Measurements from ENCODE around the gene ELOVL6. TPM values are rescaled to one million over a fixed set of nuclear protein-coding genes. Genes with fewer than 3 reads are reported as not detected.
A peak's percentile ranks its signal among the peaks of the same experiment; 100 is the strongest.

ELOVL6 gene
- total and polyA plus RNA-seq, 4 donors: 12.7 to 36.6 (median 24.6) TPM

DNA sequence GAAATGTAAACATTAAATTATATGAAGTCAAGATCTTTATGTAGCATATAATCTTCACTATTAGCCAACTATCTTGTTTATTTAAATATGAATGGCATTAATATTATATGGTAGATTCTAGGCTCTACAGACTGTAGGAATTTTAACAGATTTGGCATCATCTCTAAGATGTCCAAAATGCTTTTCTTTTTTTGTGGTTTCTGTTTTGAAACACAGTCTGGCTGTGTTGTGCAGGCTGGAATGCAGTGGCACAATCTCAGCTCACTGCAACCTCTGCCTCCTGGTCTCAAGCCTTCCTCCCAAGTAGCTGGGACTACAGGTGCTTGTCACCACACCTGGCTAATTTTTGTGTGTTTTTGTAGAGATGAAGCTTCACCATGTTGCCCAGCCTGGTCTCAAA lies 76.2 kb downstream of the ELOVL6 start:
- Histone ChIP-seq H3K9me3 (ENCODE audit: control insufficient read depth, insufficient read depth, low read length) (no peaks in the 10 kb centered on the region), H3K36me3 (ENCODE audit: control insufficient read depth, insufficient read depth, low read length) (no peaks in the 10 kb centered on the region), H3K4me3 (ENCODE audit: low read depth, low read length) (no peak overlapping the region), H3K4me1 (ENCODE audit: control insufficient read depth, insufficient read depth, low read length) (no peaks in the 10 kb centered on the region), H3K27ac (ENCODE audit: low read depth, low read length) (no peak overlapping the region), H3K27me3 (ENCODE audit: control insufficient read depth, insufficient read depth, low read length) (no peaks in the 10 kb centered on the region)
- no peak for DNase-seq (ENCODE audit: low read depth in 4 of 6, low spot score in 6 of 6)

DNA sequence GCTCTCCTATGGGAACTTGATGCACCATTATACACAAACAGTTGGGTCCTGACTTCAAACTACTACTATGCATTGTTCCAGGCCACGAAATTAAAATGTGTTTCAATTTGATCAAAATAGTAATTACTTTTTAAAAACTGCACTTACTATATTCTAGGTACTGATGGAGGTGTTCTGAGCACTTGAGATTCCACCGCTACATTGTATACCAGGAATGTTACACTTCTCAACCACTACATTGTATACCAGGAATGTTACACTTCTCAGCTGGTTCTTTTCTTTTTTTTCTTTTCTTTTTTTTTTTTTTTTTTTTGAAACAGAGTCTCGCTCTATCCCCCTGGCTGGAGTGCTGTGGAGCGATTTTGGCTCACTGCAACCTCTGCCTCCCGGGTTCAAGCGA lies 77.9 kb downstream of the ELOVL6 start:
- no peak overlapping the region for H3K4me3 ChIP-seq (ENCODE audit: low read depth, low read length)
- no peak for DNase-seq (ENCODE audit: low read depth in 4 of 6, low spot score in 6 of 6)
- WGBS (ENCODE audit: insufficient coverage): 94% methylated on average over 4 of the region's 6 CpGs

GRCh38 chr4:110119880-110120279 lies 78.5 kb downstream of the ELOVL6 start:
- no peak for DNase-seq (ENCODE audit: low read depth in 4 of 6, low spot score in 6 of 6)
- Histone ChIP-seq H3K27ac (ENCODE audit: low read depth, low read length) (no peak overlapping the region), H3K4me1 (ENCODE audit: control insufficient read depth, insufficient read depth, low read length) (no peaks in the 10 kb centered on the region), H3K4me3 (ENCODE audit: low read depth, low read length) (no peak overlapping the region), H3K27me3 (ENCODE audit: control insufficient read depth, insufficient read depth, low read length) (no peaks in the 10 kb centered on the region), H3K9me3 (ENCODE audit: control insufficient read depth, insufficient read depth, low read length) (no peaks in the 10 kb centered on the region), H3K36me3 (ENCODE audit: control insufficient read depth, insufficient read depth, low read length) (no peaks in the 10 kb centered on the region)
- 67% methylated on average over 1 of the region's 1 CpG for WGBS (ENCODE audit: insufficient coverage)

More for the DNA sequence above, 77.9 kb downstream of the ELOVL6 start:
- no peaks in the 10 kb centered on the region for H3K9me3 ChIP-seq (ENCODE audit: control insufficient read depth, insufficient read depth, low read length)
- H3K36me3 ChIP-seq (ENCODE audit: control insufficient read depth, insufficient read depth, low read length): no peaks in the 10 kb centered on the region
- no peaks in the 10 kb centered on the region for H3K27me3 ChIP-seq (ENCODE audit: control insufficient read depth, insufficient read depth, low read length)
- H3K27ac ChIP-seq (ENCODE audit: low read depth, low read length): no peak overlapping the region
- H3K4me1 ChIP-seq (ENCODE audit: control insufficient read depth, insufficient read depth, low read length): no peaks in the 10 kb centered on the region

DNA sequence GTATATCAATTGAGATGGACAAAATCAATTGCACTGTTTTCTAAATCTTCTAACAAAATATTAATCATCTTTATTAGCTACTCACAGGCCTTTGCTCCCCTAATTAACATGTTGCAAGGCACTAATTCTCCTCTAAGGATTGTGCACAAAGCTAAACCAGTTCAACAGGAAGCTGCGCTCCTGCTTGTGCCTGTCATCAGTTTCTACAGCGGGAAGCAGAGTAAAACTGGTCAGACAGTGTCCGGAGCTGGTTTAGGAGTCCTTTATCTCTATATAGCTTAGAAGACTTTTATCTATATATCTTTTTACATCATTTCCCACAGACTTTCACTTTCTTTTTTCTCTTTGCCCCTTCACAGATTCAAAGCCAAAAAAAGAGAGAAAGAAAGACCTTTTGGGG lies 79.1 kb downstream of the ELOVL6 start:
- Histone ChIP-seq H3K4me1 (ENCODE audit: control insufficient read depth, insufficient read depth, low read length) (no peaks in the 10 kb centered on the region), H3K9me3 (ENCODE audit: control insufficient read depth, insufficient read depth, low read length) (no peaks in the 10 kb centered on the region), H3K27ac (ENCODE audit: low read depth, low read length) (no peak overlapping the region), H3K36me3 (ENCODE audit: control insufficient read depth, insufficient read depth, low read length) (no peaks in the 10 kb centered on the region), H3K4me3 (ENCODE audit: low read depth, low read length) (no peak overlapping the region), H3K27me3 (ENCODE audit: control insufficient read depth, insufficient read depth, low read length) (no peaks in the 10 kb centered on the region)
- WGBS (ENCODE audit: insufficient coverage): no CpG with 5 or more reads among the region's 3 CpGs
- DNase-seq (ENCODE audit: low read depth in 4 of 6, low spot score in 6 of 6): no peak

- no peak for DNase-seq (ENCODE audit: low read depth in 4 of 6, low spot score in 6 of 6)
- Histone ChIP-seq H3K4me3 (ENCODE audit: low read depth, low read length) (no peak overlapping the region), H3K9me3 (ENCODE audit: control insufficient read depth, insufficient read depth, low read length) (no peaks in the 10 kb centered on the region)
Observed at GRCh38 chr4:110112056-110112455, 86.4 kb downstream of the ELOVL6 start.

DNA sequence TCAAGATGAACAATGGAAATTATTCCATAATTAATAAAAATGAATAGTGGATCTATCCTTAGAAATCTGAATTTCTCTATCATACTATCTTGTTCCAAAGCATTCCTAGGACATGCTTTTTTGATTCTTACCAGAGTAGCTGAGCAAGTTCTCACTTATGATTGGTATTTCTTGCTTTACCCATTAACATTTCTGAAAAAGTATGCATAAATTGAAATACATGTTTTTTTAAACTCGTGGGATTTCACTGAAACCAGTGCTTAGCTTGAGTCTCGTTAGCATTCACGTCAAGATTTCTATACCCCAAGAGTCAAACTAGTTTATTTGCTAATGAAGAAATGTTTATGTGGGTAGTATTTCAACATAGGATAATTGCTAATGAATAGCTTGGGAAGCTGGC lies 89.0 kb downstream of the ELOVL6 start:
- no CpG with 5 or more reads among the region's 3 CpGs for WGBS (ENCODE audit: insufficient coverage)
- no peaks in the 10 kb centered on the region for H3K27me3 ChIP-seq (ENCODE audit: control insufficient read depth, insufficient read depth, low read length)
- no peaks in the 10 kb centered on the region for H3K36me3 ChIP-seq (ENCODE audit: control insufficient read depth, insufficient read depth, low read length)
- no peak overlapping the region for H3K27ac ChIP-seq (ENCODE audit: low read depth, low read length)
- DNase-seq (ENCODE audit: low read depth in 4 of 6, low spot score in 6 of 6): no peak
- H3K9me3 ChIP-seq (ENCODE audit: control insufficient read depth, insufficient read depth, low read length): no peaks in the 10 kb centered on the region
- no peaks in the 10 kb centered on the region for H3K4me1 ChIP-seq (ENCODE audit: control insufficient read depth, insufficient read depth, low read length)
- H3K4me3 ChIP-seq (ENCODE audit: low read depth, low read length): no peak overlapping the region

More at GRCh38 chr4:110112056-110112455, 86.4 kb downstream of the ELOVL6 start:
- no peak overlapping the region for H3K27ac ChIP-seq (ENCODE audit: low read depth, low read length)
- no peaks in the 10 kb centered on the region for H3K4me1 ChIP-seq (ENCODE audit: control insufficient read depth, insufficient read depth, low read length)
- no peaks in the 10 kb centered on the region for H3K36me3 ChIP-seq (ENCODE audit: control insufficient read depth, insufficient read depth, low read length)
- 69% methylated on average over 2 of the region's 4 CpGs for WGBS (ENCODE audit: insufficient coverage)
- H3K27me3 ChIP-seq (ENCODE audit: control insufficient read depth, insufficient read depth, low read length): no peaks in the 10 kb centered on the region

GRCh38 chr4:110108960-110109359 lies 89.5 kb downstream of the ELOVL6 start:
- Histone ChIP-seq H3K36me3 (ENCODE audit: control insufficient read depth, insufficient read depth, low read length) (no peaks in the 10 kb centered on the region), H3K27me3 (ENCODE audit: control insufficient read depth, insufficient read depth, low read length) (no peaks in the 10 kb centered on the region), H3K4me3 (ENCODE audit: low read depth, low read length) (no peak overlapping the region), H3K27ac (ENCODE audit: low read depth, low read length) (no peak overlapping the region), H3K4me1 (ENCODE audit: control insufficient read depth, insufficient read depth, low read length) (no peaks in the 10 kb centered on the region), H3K9me3 (ENCODE audit: control insufficient read depth, insufficient read depth, low read length) (no peaks in the 10 kb centered on the region)
- no CpG with 5 or more reads among the region's 1 CpG for WGBS (ENCODE audit: insufficient coverage)
- peak in 1 of 6 donors; percentile 28 for DNase-seq (ENCODE audit: low read depth in 4 of 6, low spot score in 6 of 6)

DNA sequence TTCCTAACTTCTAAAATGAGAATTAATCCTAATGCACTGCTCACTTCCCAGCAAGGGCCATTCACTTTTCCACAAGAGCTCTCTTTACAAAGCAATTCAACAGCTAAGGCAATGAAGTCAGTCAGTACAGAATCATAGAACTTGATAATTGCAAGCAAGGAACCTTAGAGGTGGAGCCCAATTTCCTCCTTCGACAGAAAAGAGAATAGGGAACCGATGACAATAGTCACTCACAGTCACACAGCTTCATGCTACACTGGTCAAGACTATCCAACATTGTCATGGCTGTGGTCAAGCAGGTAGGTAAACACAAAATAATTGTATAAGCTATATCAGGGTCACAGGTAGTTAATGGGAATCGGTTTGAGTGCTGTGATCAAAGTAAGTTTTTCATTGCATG lies 90.0 kb downstream of the ELOVL6 start:
- Histone ChIP-seq H3K27me3 (ENCODE audit: control insufficient read depth, insufficient read depth, low read length) (no peaks in the 10 kb centered on the region), H3K4me3 (ENCODE audit: low read depth, low read length) (no peak overlapping the region), H3K4me1 (ENCODE audit: control insufficient read depth, insufficient read depth, low read length) (no peaks in the 10 kb centered on the region), H3K9me3 (ENCODE audit: control insufficient read depth, insufficient read depth, low read length) (no peaks in the 10 kb centered on the region), H3K27ac (ENCODE audit: low read depth, low read length) (no peak overlapping the region), H3K36me3 (ENCODE audit: control insufficient read depth, insufficient read depth, low read length) (no peaks in the 10 kb centered on the region)
- 60% methylated on average over 1 of the region's 3 CpGs for WGBS (ENCODE audit: insufficient coverage)
- DNase-seq (ENCODE audit: low read depth in 4 of 6, low spot score in 6 of 6): peak in 1 of 6 donors; percentile 17

DNA sequence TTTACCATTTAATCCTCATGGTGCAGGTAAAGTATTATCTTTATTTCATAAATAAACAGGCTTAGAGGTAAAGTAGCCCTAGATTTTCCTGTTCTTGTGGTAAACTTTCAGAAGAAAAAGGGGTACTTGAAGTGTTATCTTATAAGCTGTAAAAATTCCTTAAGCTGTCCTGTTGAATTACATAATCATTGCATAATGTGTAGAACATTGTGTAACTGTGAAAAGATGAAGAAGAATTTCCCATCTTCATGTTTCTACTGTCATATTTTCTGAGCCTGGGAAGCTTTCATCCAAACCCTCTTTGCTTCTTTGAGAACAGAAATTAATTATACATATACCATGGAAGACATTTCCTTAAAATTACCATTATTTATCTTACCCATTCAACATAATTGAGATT lies 90.5 kb downstream of the ELOVL6 start:
- Histone ChIP-seq H3K27ac (ENCODE audit: low read depth, low read length) (no peak overlapping the region), H3K4me3 (ENCODE audit: low read depth, low read length) (no peak overlapping the region), H3K27me3 (ENCODE audit: control insufficient read depth, insufficient read depth, low read length) (no peaks in the 10 kb centered on the region), H3K9me3 (ENCODE audit: control insufficient read depth, insufficient read depth, low read length) (no peaks in the 10 kb centered on the region), H3K36me3 (ENCODE audit: control insufficient read depth, insufficient read depth, low read length) (no peaks in the 10 kb centered on the region), H3K4me1 (ENCODE audit: control insufficient read depth, insufficient read depth, low read length) (no peaks in the 10 kb centered on the region)
- DNase-seq (ENCODE audit: low read depth in 4 of 6, low spot score in 6 of 6): no peak

DNA sequence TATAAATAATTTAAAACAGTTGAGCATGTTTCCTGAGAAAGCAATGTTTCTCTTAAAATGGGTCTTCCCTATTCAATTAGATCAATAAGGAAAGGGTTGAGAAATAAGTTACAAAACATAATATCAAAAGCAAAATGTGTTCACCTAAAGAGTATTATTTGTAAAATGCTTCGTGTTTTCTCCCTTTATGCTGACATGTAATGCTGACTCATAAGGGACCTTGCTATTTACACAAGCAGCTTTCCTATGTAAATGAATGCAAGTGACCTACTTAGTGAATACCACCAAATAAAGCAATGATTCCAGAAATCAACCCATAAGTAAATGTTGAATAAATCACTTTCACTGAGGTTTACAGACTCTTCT lies 91.5 kb downstream of the ELOVL6 start:
- no CpG with 5 or more reads among the region's 1 CpG for WGBS (ENCODE audit: insufficient coverage)
- H3K27ac ChIP-seq (ENCODE audit: low read depth, low read length): no peak overlapping the region
- no peaks in the 10 kb centered on the region for H3K9me3 ChIP-seq (ENCODE audit: control insufficient read depth, insufficient read depth, low read length)
- no peaks in the 10 kb centered on the region for H3K27me3 ChIP-seq (ENCODE audit: control insufficient read depth, insufficient read depth, low read length)
- DNase-seq (ENCODE audit: low read depth in 4 of 6, low spot score in 6 of 6): peak in 1 of 6 donors; percentile 30
- no peak overlapping the region for H3K4me3 ChIP-seq (ENCODE audit: low read depth, low read length)
- no peaks in the 10 kb centered on the region for H3K36me3 ChIP-seq (ENCODE audit: control insufficient read depth, insufficient read depth, low read length)
- H3K4me1 ChIP-seq (ENCODE audit: control insufficient read depth, insufficient read depth, low read length): no peaks in the 10 kb centered on the region

Data from spinal cord (tissue), 10 donors.